ENCODE measurements around the gene ATG9B.

ATG9B gene

GRCh38 chr7:150992833-150993302, 31.4 kb downstream of the ATG9B start:
- no peak overlapping the region for H3K27ac ChIP-seq
- no peak for TF ChIP-seq CTCF (conservative IDR thresholded peaks at IDR 0.05)

- no peak for TF ChIP-seq CTCF (conservative IDR thresholded peaks at IDR 0.05)
- no peak overlapping the region for H3K27ac ChIP-seq
Observed at GRCh38 chr7:150992051-150992640, 32.1 kb downstream of the ATG9B start.

- TF ChIP-seq CTCF (conservative IDR thresholded peaks at IDR 0.05), result no peak
- no peak within 1 kb of the TSS for H3K27ac ChIP-seq
Observed at GRCh38 chr7:150990416-150991186, 33.7 kb downstream of the ATG9B start, which contains the start of gene NOS3. Gene NOS3 (plus strand): TSS chr7:150991017. CDS start chr7:150993804, 2,787 bp downstream.

- H3K27ac ChIP-seq, result no peak overlapping the region
- no peak for TF ChIP-seq CTCF (conservative IDR thresholded peaks at IDR 0.05)
Observed at GRCh38 chr7:150989456-150989855, 34.8 kb downstream of the ATG9B start.

GRCh38 chr7:150988230-150989226, 35.8 kb downstream of the ATG9B start:
- H3K27ac ChIP-seq, result peak overlapping the region; percentile 19; the same call in 1 of the 2 replicates
- peak; percentile 97 for TF ChIP-seq CTCF (conservative IDR thresholded peaks at IDR 0.05)

GRCh38 chr7:150986556-150986955, 37.7 kb downstream of the ATG9B start:
- TF ChIP-seq CTCF (conservative IDR thresholded peaks at IDR 0.05), result no peak
- H3K27ac ChIP-seq, result peak overlapping the region; percentile 15; the same call in 1 of the 2 replicates
